COR-L47 (cell line): ENCODE data around the gene CEACAM3.
"Not testable (repeated sequence)": the region's sequence is repeated elsewhere in the genome, so short reads cannot be mapped to it uniquely, and the experiment has no call there.

Experiments
- DNase-seq: peaks from one replicate; lab custom pipeline; 2025; lab: John Stamatoyannopoulos, UW

The CEACAM3 gene

DNA sequence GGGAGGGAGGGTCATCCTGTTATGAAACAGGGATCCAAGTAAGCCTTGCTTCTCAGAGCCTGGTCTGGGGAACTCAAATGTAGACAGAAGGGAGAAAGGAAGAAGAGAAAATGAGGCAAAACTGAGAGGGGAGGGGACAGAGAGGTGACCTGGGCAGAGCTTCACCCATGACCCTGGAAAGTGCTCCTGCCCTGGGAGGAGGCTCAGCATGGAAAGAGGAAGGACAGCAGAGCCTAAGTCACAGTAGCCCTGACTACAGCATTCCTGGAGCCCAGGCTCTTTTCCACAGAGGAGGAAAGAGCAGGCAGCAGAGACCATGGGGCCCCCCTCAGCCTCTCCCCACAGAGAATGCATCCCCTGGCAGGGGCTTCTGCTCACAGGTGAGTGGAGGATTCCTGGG, at the start of gene CEACAM3:
Gene CEACAM3 (plus strand): TSS at position 226 of the 400 bp plus-strand sequence. CDS start 91 bp downstream, at position 317.
- DNase-seq = no peak

DNA sequence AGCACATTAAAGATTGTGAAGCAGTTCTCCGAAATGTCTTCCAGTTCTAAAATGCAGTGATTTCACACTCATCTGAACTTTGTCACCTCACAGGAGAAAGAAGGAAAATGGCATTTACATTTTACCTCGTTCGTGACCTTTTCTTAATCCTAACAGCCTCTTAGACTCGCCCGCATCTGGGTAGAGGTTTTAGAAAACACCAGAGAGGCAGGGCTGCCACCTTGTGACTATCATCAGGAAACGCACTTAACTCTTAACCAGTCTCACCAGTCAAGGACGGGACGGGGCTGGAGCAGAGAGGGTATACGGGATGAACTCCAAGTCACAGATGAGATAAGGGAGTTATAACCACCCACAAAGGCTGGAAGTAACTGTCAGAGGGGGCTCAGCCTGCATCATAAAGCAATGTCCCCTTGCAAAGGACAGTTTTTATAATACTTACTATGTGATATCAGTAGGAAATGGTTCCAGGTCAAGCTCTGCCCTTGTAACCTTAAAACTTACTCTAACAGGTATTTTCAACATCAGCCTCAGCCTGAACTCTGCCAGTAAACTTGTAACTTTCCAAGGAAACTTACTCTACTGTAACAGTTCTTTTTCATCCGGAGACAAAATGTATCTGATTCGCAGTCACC, 49.7 kb upstream of the CEACAM3 start:
- DNase-seq = peak; percentile 71

DNA sequence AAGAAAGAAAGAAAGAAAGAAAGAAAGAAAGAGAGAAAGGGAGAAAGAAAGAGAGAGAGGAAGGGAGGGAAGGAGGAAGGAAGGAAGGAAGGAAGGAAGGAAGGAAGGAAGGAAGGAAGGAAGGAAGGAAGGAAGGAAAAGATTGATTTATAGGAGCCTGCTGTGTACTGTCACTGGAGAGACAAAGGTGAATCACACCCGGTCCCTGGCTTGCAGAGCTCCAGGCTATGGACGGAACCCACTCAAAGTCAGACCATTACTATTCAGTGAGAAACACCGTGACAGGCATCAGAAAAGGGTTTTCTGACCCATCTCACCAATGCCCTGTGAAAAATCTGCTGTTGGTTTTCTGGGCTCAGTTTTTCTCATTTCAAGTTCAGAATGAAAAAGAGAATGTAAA, 48.4 kb upstream of the CEACAM3 start:
- DNase-seq = no peak

DNA sequence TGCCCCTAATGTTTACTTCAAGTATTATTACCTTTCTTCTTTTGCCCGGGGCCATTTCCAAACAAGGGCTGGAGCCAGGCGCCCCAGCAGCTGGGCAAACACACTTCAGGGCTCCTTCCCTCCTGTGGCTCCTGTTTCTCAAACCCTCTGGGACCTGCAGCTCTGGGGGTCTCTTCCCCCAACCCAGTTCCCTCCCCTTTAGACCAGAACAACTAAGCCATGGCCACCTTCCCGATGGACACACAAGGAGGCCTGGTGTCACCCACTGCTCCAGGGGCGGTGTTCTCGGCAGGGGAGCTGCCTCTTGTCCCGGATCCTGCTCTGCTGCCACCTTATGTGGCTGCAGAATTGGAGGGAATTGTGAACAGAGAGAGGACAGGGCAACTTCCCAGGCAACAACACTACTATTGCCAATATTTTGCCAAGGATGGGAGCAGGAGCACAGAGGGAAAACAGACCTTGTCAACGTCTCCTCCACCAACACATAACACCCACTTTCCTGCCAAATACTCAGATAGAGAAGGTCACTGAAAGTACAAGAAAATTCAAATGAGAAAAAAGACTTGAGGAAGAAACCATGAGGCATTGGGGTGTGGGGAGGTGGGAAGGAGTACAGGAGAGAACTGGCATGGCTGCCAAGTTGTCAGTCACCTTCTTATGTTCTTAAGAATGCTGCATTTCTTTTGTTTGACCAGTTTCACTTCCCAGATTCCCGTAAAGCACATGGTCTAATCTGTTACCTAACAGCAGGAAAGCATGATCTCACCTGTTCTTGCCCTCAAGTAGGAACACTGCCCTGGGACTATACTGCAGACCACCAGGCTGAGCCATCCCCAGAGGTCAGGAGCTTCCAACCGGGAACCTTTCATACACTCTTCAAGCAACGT, 45.9 kb upstream of the CEACAM3 start:
- not testable (repeated sequence) for DNase-seq

DNA sequence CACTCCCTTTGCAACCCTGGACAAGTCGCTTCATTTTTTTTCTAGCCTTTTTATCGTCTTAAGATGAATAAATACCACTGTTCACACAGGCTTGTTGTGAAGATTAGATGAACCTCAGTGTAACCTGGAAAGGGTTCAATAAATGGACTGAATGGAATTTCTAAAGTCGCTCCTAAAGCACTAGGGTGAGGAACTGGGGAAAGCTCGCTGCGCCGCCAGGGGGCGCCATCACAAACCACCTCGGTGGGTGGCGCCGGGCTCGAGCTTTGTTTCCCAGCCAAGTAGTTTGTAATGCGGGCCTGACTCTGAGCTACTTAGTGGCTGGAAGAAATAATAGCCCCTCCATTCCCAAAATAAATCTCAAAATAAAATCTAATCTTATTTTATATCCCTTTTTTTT, 43.2 kb upstream of the CEACAM3 start:
- peak; percentile 48 for DNase-seq

DNA sequence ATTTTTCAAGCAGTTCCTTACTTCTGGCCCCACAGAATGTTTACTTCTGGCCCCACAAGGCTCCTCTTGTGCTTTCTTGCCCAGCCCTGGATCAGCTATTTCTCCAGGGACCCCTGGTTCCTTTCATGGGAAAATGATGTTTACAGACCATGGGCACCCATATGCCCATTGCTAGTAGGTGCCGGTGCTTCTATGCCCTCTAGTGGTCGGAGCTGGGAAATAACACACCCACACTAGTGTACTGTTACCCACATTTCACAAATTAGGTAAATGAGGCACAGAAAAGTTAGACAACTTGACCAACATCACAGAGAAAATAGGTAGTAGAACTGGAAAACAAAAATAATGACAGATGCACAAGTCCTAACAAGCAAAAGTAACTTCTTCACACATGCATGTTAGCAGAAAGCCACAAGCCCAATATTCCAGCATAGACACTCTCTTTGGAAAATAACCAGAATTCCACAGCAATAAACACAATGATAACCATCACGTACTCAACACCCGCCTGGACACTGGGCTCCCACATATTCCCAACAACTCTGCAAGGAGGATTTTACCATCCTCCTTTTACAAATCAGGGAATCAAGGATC, 42.4 kb upstream of the CEACAM3 start:
- DNase-seq = peak; percentile 35

DNA sequence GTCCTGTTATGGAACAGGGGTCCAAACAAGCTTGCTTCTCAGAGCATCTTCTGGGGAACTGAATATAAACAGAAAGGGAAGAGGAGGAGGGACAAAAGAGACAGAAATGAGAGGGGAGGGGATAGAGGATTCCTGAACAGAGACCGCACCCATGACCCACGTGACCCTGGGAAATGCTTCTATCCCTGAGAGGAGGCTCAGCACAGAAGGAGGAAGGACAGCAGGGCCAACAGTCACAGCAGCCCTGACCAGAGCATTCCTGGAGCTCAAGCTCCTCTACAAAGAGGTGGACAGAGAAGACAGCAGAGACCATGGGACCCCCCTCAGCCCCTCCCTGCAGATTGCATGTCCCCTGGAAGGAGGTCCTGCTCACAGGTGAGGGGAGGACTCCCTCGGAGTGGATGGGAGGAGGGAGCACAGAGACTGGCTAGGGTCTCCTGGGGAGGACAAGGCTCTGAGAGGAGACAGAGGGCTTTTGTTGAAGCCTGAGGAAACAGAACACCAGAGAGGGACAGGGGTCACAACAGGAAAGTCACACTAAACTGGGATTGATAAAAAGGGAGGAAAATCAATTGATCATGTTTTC, 41.0 kb upstream of the CEACAM3 start, which contains the start of gene CEACAM6:
Gene CEACAM6 (plus strand): TSS at position 203 of the 586 bp plus-strand sequence. CDS start 109 bp downstream, at position 312.
- DNase-seq = no peak

DNA sequence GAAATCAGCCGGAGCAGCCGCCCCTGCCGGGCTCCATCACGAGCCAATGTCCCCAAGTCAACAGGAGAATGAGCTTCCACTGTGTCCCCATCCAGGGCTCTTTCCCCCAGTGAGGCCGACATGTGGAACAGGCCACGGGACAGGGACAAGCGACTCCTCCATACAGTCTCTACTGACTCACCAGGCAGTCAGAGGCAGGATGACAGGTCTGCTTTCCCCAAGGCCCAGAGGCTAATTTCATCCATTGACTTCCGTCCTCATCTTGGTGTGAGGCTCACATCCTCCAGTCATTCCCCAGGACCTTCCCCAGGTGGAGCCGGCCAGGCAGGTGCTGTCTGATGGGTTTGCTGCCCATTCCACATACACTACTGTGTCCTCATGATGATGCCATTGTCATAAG, 37.5 kb upstream of the CEACAM3 start:
- no peak for DNase-seq

DNA sequence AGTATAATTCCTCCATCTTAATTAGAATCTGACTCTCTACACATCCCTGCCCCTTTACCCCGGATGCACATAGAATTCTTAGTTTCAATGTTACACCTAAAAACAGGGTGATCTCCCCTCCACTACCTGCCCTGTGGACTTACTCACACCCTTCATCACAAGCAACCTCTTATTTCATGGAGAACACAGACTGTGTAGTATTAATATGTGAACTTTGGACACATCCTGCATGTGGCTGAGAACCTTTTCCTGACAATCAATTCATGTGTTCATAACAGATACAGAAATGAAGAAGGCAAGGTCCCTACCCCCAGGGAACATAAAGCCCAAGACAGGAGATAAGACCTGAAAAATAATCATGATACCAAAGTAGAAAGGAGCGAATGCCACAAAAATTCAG, 29.3 kb upstream of the CEACAM3 start:
- DNase-seq = no peak

DNA sequence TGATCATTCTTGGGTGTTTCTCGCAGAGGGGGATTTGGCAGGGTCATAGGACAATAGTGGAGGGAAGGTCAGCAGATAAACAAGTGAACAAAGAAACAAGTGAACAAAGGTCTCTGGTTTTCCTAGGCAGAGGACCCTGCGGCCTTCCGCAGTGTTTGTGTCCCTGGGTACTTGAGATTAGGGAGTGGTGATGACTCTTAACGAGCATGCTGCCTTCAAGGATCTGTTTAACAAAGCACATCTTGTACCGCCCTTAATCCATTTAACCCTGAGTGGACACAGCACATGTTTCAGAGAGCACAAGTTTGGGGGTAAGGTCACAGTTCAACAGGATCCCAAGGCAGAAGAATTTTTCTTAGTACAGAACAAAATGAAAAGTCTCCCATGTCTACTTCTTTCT, 28.3 kb upstream of the CEACAM3 start:
- not testable (repeated sequence) for DNase-seq

DNA sequence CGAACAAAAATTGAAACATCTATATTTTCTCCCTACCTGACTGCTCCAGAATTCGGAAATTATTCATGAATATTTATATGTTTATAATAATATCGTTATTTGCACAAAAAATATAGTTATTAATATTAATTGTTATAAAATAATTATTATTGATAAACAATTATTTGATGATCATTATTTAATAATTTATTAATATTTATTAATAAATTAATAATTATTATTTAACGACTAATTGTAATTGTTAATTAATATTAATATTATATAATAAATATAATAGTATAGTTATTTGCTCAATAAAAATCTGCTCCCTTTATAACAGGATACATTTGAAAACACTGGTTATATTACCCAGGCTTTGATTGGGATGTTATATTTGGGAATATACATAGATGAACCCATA, 26.8 kb upstream of the CEACAM3 start:
- DNase-seq = no peak

DNA sequence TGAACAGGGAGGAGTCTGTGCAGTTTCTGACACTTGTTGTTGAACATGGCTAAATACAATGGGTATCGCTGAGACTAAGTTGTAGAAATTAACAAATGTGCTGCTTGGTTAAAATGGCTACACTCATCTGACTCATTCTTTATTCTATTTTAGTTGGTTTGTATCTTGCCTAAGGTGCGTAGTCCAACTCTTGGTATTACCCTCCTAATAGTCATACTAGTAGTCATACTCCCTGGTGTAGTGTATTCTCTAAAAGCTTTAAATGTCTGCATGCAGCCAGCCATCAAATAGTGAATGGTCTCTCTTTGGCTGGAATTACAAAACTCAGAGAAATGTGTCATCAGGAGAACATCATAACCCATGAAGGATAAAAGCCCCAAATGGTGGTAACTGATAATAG, 25.0 kb upstream of the CEACAM3 start:
- DNase-seq = no peak

DNA sequence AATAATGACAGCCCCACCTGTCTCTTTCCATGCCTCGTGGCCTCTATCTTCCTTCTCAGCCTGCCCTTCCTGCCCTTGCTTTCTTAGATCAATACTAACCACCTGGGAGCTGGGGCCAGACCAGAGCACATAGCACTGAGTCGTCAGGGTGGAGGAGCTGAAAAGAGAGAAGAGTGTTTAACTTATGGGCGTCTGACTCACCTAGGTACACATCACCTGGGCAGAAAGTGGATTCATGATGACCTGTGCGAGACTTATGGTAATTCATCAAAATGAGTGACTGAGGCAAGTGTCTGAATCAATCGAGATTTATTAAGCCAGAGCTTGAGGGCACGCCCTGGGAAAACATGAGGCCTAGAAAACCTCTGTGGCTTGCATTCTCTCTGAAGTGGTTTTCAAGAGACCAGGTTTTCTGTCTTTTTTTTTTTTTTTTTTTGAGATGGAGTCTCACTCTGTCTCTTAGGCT, 21.8 kb upstream of the CEACAM3 start:
- DNase-seq = peak; percentile 20

DNA sequence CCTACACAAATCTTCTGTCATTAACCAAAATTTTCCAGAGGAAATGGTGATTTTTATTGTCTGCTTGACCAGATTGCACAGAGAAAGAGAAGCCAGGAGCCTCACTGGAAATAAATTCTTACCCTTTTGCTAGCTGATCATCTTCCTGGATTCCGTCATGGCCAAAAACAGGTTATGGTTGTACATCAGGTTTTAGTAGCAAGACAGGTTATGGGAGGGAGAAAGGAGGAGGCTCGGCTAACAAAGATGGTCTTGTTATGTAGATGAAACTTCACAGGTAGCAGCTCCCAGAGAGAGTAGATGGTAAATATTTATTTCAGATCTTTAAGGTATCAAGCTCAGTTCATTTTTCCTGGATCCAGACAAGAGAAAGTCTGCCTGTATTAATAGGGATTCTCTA, 19.7 kb upstream of the CEACAM3 start:
- DNase-seq = no peak

DNA sequence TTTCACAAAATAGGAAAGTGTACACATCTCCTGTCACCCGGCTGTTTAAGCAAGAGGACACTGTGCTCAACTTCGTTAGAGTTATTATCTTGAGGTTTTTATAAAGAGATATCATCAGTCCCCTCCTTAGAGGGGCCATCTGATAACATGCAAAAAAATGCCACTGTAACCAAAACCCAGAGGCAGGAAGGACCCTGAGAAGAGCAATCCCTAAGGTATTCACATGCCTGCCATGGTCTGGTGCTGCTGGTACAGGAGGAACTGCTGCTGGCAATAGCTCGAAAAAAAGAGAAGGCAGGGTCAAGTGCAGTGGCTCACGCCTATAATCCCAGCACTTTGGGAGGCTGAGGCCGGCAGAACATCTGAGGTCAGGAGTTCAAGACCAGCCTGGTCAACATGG, 12.8 kb upstream of the CEACAM3 start:
- DNase-seq = no peak

DNA sequence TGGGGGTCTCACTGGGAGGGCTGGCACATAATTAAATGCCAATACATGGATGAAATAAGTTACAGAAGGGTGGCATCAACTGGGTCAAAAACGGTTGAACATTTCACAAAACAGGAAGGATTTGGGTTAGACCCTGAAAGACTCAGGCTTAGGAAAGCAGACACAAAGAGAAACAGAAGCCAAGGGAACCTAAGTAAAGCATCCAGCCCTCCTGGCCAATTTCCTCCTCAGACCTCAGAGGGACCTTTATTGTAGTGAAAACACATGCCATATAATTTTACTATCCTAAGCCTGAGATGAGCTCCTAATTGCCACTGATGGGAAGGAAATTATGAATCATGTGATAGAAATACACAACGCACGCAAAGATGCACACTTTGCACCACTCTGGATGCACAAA, 12.1 kb upstream of the CEACAM3 start:
- no peak for DNase-seq

DNA sequence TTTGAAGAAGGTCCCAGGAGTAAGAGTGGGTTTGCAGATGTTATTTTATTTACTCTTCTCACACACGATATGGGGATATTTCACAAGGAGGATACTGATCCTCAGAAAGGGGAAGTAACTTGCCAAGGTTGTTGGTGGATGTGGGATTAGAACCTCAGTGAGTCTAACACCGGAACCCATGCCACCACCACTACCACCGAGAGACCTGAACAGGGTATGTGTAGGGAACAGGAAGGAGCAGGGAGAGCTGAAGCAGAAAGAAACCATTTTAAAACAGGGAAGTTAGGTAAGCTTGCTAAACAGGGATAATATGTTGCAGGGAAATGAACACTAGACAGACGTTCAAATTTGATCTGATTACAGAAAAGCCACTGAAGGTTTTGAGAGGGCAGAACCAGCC, 11.6 kb upstream of the CEACAM3 start:
- DNase-seq = no peak

DNA sequence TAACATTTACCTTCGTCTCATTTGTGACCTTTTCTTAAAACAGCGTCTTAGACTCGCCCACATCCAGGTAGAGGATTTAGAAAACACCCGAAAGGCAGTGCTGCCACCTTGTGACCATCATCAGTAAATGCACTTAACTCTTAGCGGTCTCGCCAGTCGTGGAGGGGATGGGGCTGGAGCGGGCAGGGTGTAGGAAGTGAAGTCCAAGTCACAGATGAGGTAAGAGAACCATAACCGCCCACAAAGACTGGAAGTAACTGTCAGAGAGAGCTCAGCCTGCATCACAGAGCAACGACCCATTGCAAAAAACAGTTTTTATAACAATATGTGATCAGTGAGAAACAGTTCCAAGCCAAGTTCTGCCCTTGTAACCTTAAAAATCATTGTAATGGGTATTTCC, 10.7 kb upstream of the CEACAM3 start:
- DNase-seq = peak; percentile 65

DNA sequence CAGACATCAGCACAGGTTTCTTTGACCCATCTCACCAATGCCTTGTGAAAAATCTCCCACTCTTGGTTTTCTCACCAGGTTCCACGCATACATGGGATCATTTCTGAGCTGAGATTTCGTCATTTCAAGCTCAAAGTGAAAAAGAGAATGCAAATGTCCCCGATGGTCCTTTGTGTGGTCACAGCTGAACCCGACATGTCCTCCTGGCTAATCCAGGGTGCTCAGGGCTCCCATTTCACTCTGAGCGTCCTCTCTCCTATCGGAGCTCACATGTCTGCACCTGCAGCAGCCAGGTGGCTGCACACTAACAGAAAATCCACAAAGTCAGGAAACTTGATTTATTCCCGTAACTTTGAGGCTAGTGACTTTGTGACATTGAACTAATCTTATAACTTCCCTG, 9.3 kb upstream of the CEACAM3 start:
- DNase-seq = no peak

DNA sequence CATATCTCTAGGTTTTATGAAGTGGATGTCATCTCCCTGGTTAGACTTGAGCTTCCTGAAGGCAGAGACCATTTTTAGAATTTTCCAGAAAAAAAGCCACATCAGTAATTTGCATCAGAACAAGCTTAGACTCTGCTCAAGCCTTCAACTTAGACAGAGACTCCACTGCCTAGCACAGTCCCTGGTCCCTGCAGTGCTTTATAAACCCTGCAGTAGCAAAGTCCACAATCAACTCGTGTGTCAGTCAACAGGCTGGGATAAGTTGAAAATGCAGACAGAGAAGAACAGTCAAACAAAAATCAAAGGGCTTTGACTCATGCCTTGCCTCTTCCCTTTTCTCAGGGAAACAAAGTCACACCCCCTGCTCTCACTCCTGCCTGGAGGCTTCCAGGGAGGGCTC, 7.9 kb upstream of the CEACAM3 start:
- DNase-seq = not testable (repeated sequence)

DNA sequence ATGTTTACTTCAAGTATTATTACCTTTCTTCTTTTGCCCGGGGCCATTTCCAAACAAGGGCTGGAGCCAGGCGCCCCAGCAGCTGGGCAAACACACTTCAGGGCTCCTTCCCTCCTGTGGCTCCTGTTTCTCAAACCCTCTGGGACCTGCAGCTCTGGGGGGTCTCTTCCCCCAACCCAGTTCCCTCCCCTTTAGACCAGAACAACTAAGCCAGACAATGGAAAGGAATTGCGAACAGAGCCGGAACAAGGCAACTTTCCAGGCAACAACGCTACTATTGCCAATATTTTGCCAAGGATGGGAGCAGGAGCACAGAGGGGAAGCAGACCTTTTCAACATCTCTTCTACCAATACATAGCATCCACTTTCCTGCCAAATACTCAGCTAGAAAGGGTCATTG, 7.3 kb upstream of the CEACAM3 start:
- peak; percentile 83 for DNase-seq
